CD4-positive, alpha-beta T cell treated with Interleukin-4 for 1 hour (primary cell): Measurements from ENCODE around the gene RPL38.

Source experiments
- DNase-seq, 2 donors: peaks; one replicate each; pipeline ENCODE4 v3.0.0-alpha.2; 2020 to 2022

RPL38 gene

GRCh38 chr17:74211141-74211911 lies 7.8 kb downstream of the RPL38 start:
- DNase-seq, result no peak

- no peak for DNase-seq
Measured at GRCh38 chr17:74211912-74212208, 8.4 kb downstream of the RPL38 start.

GRCh38 chr17:74212209-74212912 lies 8.9 kb downstream of the RPL38 start:
- peak; percentile 18 to 19 for DNase-seq

GRCh38 chr17:74212913-74213791 lies 9.7 kb downstream of the RPL38 start, which contains the start of gene TTYH2:
Gene TTYH2 (plus strand): TSS chr17:74213571. CDS start chr17:74213588, 17 bp downstream.
- peak; percentile 80 to 82 for DNase-seq

GRCh38 chr17:74213861-74214391 lies 10.4 kb downstream of the RPL38 start:
- DNase-seq, result peak in 1 of 2 donors; percentile 23

GRCh38 chr17:74214484-74215341 lies 11.2 kb downstream of the RPL38 start:
- no peak for DNase-seq

- DNase-seq, result peak in 1 of 2 donors; percentile 15
Measured at GRCh38 chr17:74215342-74215727, 11.9 kb downstream of the RPL38 start.

- no peak for DNase-seq
Measured at GRCh38 chr17:74216505-74216904, 13.0 kb downstream of the RPL38 start.

- no peak for DNase-seq
Measured at GRCh38 chr17:74217037-74217730, 13.7 kb downstream of the RPL38 start.

- DNase-seq, result no peak
Measured at GRCh38 chr17:74217888-74218287, 14.4 kb downstream of the RPL38 start.

GRCh38 chr17:74218436-74218835 lies 15.0 kb downstream of the RPL38 start:
- DNase-seq, result no peak

- DNase-seq, result no peak
Measured at GRCh38 chr17:74219576-74220133, 16.2 kb downstream of the RPL38 start.

GRCh38 chr17:74220219-74220618 lies 16.7 kb downstream of the RPL38 start:
- no peak for DNase-seq

GRCh38 chr17:74220946-74221818 lies 17.7 kb downstream of the RPL38 start:
- no peak for DNase-seq

GRCh38 chr17:74222399-74222798 lies 18.9 kb downstream of the RPL38 start:
- no peak for DNase-seq

GRCh38 chr17:74223901-74224300 lies 20.4 kb downstream of the RPL38 start:
- no peak for DNase-seq

- DNase-seq, result no peak
Measured at GRCh38 chr17:74224959-74225725, 21.7 kb downstream of the RPL38 start.

- no peak for DNase-seq
Measured at GRCh38 chr17:74226252-74226651, 22.8 kb downstream of the RPL38 start.
